HG02623 (cell line): ENCODE data around the gene CIB4.

Source experiments
- ATAC-seq: cut with Tn5 transposase; IDR thresholded peaks from one replicate; pipeline ENCODE4 v1.9.1; 2021; ENCODE audit warnings: moderate library complexity; ENCODE audit not compliant: unreplicated experiment

The CIB4 gene

DNA sequence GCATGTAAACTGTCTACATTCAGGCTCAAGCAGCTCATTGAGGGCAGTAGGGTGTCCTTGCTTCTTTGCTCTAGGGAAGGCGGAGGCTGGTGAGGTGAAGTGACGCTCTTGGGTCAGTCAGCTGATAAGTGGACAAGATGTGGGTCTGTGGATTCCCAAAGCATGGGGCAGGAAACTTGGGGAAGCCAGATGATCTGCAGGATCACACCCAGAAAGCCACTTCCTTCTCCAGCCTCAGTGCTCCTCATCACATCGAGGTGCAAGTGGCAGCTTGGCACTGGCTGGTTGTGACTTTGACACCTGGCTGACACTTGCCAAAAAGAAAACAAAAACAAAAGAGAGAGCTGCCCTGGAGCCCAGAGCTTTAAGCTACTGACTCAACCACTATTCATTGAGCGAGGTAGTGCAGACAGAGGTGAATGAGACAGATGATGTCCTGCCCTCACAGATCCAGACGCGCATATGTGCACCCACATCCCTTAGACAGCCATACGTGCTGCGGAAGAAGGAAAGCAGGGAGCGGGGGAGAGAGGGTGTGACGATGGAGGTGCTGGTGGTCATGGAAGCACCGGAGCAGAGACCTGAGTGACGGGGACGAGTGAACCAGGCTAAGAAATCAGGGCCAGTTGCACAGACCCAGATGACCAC is 3.1 kb upstream of the CIB4 start:
- no peak for ATAC-seq

DNA sequence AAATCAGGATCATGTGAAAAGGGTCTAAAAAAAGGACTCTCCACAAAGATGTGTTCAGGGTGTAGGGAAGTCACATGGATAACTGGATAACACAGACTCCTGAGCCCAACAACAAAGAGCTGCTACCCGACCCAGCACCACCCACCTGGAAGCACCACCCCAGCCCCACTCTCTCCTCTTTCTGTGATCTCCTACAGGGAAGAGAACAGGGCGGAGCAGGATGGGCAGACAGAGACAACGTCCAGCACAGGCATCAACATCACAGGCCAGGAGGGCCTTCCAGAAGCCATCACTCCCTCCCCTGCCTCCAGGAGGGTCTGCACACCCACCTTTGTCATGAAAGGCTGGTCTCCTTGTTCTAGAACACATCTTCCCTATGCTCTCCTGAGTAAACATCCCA is 1.3 kb upstream of the CIB4 start:
- no peak for ATAC-seq

DNA sequence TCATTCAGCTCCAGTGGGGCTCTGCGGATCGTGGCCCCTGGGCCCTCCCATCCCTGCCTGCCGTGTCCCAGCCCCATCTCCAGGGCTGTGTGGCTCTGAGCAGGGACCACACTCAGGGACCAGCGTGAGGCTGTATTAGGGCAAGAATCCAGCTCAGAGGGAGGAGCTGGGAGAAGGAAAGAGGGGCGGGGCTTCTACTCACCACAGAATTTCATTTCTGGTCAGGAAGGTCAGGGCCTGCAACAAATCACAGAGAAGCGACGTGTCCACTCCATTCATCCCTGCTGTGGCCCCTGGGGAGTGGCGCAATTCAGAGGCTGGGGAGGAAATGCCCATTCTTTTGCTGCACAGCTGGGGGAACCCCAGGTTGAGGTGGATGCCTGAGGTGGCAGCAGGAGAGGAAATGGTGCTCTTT is 828 bp downstream of the CIB4 start:
- ATAC-seq, result no peak

DNA sequence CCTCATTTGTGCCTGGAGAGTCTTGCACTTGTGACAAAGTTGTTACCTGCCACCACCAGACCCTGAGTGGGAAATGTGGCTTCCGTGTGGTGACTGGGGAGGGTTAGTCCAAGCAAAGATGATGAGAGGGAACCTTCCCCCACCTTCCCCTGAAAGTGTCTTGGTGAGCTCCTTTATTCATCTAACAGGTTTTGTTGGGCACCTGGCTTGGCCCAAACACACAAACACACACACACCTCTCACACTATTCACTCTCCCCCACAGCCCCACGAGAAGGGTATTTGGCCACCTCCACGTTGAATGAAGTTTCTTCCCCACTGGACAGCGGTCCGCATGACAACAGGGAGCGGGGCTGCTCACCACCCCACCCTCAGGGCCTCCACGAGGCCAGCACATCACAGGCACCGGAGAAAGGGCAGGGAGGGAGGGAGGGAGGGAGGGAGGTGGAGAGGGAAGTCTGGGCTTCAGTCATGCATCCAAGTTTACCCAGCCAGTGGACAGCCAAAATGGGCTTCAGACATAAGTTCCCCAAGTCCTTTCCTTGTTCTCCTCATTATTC is 1.4 kb downstream of the CIB4 start:
- no peak for ATAC-seq

DNA sequence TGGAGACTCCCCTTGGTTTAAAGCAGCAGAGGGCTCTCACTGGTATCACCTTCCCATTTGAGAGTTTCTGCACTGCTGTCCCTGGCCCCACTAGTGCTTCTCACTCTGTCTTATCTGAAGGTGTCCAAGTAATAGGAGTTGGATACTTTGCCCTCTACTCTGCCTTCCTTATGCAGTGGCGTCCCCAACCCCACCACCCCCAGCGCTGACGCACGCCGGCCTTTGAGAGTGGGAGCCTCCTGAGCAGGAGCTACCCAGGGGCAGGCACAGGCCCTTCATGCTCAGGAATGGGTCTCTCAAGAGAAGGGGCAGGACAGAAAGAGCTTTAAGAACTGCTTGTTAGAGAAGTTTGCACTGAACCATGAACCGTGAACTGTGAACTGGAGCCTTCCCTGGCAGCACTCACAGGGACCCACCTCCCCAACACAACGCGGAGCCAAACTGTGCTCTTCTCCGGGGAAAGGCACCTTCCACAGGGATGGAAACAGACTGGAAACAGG is 3.3 kb downstream of the CIB4 start:
- ATAC-seq, result no peak

DNA sequence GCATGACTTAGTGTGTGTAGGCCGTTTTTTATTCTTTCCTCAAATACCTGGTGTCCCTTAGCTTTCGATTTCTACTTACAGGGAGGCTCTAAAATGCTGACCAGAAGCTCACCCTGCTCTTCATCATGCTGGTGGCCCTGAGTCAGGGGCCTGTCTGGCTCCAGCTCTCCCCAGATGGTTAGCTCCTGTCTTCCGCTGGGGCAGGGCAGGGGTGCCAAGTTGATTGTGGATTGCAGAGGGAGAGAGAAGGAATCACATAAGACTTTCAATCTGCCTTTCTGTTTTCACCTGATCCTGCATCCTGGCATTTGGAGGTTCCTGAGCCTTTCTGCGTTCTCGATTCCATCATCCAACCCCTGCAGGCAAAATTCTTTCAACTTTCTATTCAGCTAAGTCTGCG is 4.2 kb downstream of the CIB4 start:
- ATAC-seq, result no peak

DNA sequence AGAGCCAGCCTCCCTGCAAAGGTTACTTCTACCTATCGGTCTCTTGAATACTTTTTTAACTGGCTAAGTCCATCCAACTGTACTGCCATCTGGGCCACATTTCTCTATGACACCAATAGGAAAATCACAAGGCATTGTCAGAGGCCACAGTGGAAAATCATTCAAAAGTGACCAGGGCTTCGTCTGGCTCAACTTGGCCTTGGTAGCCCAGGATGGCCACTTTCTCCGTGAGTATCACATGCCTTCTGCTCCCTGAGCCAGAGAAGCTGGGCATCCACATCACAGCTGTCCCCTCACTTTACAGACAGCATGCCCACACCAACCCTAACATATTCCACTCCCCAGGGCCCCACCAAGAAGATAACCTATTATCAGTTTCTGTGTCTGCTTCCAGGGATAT is 5.8 kb downstream of the CIB4 start:
- ATAC-seq, result no peak

DNA sequence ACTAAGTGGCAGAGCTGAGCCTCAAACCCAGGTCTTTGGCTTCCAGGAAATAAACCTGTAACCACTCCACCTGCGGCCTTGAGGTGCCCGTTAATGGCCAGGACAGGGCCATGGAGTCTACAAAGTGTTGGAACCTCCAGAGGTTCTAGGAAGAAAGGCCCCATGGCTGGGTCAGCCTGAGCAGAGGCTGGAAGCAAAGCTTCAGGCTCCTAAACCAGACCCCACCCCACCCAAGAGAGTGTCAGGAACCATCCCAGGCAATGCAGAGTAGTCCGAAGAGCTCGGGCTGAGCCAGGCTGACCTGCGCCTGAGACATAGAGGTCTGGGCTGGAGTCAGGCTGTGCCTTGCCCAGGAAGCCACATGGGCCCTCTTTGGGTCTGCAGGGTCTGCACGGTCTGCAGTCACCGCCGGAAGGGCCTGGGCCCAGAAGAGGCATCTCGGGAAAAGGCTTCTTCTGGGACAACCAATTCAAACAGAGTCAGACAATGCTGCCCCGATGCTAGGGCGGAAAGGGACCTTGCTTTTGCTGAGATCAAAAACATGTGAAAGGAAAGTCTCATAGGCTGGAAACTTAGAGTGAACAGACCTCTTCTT is 6.4 kb downstream of the CIB4 start:
- ATAC-seq, result no peak

DNA sequence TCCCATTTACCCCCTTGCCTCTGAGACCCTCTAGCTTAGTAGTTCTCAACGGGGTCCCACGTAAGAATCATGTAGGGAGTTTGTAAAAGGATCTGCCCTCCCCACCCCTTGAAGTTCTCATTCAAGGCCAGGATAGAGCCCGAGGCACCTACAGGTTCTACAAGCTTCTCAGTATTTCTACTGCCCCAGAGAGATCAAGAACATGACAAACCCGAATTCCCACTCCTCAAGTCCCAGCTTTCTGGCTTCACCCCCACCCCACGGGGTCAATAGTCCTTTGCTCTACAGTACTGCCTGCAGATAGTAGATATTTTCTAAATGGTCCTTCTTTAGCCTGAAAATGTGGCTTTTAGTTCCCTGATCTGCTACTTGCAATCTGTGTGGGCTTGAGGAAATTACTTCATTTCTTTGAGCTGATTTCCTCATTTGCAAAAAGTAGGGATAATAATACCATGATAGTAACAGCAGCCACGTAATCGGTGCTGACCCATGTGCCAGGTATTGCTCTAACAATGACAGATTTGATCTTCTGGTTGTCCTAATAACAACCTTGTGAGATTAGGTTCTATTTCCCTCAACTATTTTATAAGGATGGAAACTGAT is 7.1 kb downstream of the CIB4 start:
- no peak for ATAC-seq

DNA sequence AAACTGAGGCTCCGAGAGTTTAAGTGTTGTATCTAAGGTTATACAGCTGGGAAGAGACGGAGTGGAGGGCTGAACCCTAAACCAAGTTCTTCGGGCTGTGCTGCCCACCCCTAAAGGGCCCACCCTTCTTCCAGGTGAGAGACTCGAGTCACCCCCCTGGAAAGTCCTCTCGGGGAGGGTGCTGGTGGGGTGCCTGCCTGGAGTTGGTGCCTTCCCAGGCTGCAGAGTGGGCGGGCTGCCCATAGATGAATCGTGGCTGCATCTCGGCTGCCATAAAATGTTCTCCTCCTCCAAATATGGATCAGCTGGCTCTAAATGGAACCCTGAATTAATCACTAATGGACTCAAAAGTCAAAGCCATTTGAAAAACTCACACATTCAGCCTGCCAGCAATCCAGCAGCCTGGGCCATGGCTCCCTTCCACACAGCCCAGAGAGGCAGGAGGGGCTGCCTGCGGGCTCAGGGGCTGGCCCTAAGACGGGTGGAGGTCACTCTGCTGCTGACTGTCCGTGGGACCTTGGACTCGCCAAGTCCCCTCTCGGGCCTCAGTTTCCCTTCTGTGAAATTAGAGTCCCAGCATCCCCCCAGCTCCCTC is 7.7 kb downstream of the CIB4 start:
- no peak for ATAC-seq

DNA sequence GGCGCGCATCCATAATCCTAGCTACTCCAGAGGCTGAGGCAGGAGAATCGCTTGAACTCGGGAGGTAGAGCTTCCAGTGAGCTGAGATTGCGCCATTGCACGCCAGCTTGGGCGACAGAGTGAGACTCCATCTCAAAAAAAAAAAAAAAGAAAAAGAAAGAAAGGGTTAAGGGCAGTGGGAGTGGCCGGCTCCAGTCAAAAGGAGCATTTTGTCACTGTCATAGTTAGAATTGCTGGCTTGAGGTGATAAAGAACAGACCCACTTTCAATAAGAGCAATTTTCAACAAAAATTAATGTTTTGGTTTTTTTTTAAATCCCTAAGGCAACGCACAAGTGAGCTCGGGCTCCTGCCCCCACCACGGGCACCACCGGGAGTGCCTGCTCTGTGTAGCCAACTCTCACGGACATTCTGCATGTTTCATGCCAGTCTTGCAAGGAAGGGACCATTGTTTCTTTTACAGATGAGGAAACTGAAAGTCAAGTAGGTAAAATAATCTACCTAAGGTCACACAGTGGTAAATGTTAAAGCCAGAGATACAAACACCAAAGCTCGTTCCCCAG is 8.5 kb downstream of the CIB4 start:
- no peak for ATAC-seq

DNA sequence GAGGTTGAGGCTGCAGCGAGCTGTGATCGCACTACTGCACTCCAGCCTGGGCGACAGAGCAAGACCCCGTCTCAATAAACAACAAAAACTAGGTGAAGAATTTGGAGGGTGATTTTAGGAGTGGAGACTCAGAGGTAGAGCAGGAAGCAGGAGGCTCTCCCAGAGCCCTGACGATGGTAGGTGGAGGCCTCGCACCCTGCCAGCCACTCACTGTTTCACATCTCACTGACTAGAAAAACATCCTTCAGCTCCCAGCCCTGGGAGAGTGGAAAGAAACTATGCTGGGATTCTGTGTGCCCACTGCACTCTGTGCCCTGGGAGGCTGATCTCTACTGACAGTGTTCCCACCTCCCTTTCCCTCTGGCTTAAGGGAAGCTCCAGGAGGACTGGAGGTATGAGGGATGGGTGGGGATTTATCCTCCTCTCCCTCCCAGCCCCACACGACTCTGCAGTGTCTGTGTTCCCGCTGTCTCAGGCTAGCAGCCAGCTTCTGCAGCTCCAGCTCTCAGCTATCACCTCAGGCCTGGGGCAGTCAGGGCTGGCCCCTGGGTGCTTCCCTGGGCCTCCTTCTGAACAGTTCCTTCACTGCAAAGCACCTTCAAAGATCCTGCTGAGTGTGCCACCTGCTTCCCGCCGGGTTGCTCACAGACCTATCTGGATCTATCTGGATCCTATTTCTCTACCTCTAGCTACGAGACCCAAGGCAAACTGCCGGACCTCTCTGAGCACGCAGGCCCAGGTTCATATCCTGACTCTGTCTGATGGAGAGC is 9.6 kb downstream of the CIB4 start:
- no peak for ATAC-seq

DNA sequence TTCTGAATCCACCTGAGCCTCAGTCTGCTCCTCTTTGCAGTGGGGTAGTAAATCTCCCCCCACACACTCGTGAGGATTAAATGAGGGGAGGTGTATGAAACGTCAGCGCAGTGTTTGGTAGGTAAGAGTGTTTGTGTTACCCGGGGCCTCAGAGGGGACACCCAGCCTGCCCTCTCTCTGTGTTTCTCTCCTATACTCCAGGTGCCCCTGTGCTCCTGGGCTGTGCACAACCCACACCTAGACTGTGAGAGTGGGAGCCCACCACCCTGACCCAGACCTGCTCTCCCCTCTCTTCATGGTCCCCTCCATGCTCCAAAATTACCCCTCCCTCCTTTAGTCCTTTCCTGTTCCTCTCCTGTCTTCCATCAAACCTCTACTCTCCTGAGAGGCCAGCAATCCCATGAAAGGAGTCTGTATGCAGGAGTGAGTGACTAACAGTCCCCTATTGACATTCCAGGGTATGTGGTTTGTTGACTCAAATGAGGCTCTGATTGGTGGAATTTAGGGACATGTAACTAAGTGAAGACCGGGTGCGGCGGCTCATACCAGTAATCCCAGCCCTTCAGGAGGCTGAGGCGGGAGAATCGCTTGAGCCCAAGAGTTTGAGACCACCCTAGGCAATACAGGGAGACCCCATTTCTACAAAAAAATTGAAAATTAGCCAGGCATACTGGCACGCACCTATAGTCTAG is 10.4 kb downstream of the CIB4 start:
- no peak for ATAC-seq

DNA sequence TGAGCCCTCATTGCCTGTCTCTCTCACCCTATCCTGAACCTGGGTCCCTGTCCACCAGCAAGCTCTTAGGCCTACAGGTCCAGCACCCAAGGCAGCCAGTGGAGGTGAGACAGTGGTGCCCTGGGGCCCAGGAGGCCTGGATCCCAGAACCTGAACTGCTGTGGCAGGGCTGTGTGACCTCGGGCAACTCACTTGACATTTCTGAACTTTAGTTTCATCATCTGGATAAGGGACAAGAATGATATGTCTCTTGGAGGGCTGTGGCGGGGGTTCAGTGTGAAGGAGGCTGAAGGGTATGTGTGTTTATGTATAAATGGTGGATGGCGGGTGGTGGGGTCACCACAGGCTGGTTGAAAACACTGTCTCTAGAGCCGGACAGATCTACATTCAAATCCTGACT is 10.9 kb downstream of the CIB4 start:
- no peak for ATAC-seq

DNA sequence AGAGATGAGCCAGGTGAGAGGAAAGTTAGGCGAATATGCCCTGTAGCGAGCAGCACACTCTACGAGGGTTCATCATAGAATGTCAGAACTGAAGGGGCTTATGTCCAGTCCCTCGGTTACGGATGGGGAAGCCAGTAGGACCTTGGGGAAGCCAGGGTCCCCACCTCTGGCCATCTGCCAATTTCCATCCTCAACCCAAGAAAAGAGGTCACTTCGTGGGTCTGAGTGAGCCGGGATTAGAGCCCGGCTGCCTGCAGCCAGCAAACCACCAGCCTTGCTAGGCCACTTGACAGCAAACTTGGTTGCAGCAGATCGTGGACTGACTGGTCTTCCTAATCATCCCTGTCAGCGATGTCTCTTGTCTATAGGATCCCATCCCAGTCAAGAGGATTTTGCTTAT is 11.4 kb downstream of the CIB4 start:
- ATAC-seq, result no peak

DNA sequence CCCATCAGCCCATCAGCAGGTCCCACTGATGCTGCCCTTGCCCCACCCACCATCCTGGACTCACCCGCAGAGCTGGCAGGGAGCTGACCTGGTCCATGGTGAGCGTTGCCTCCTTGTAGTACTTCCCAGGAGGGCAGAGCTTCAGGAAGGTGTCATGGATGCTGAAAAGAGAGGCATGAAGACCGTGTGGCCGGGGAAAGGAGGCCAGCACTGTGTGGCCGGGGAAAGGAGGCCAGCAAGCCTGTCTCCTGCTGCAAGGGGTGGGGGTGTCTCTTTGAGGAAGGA is 11.9 kb downstream of the CIB4 start:
- no peak for ATAC-seq

DNA sequence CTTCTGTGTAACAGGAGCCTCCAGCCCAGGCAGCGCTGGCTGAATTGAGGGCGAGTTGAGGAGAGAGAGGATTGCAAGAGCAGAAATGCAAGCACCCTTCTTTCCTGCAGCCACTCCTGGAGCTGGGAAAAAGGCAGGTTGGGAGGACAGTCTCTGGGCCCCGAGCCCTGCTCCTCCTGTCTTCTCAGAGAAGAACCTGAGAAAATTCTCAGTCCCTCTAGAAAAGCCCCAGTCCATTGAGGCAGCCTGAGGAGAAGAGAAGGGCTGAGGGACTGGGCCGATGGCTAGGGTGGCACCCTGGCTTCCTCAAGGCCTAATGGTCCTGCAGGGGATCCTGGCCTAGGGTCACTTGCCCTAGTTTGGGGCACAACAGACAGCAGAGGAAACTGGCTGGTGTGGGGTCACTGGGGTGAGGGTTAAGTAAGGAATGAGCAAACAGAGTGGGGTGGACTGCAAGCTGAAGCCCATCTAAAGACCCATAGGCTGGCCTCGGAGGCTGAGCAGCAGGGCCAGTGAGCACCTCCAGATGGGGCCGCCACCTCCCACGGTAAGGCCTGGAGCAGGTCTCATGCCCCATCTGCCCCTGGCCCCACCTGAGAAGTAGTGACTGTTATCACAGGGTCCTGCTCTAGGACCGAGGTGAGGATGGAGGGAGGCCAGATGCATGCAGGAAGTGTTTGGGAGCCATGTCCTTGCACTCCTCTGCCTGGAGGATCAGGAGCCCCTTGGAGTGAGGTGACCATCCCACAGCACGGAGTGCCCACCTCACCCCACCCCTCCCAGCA is 12.4 kb downstream of the CIB4 start:
- ATAC-seq, result no peak

DNA sequence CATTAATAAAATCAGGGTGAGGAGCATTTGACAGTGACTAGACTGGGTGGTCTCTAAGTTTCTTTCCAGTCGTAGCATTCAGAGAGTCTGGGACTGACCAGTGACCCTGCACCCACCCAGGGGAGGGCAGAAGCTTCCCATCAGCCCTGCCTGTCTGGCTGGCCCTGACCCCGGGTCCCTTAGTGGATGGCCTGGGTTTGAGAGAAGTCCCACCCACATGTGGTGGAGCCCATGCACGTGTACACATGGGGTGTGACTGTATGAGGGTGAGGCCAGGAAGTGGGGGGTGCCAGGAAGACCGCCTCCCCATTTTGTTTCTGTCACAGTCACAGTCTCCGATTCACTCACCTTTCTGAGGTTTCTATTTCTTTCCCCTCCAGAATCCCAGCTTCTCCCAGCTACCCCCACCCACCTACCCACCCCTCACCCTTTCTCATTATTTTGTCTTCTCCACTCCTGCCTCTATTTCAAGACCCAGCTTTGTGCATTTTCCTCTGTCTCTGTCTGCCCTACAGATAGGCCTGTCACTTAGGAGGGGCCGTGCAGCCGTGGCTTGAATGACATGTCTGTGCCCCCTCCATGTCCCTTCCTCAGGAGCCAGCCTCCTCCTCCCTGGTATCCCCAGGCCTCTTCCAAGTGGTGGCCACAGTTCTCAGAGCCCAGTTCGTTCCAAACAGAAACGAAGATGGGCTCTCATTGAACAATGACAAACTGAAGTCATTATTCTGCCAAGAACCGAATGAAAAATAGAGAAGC is 13.6 kb downstream of the CIB4 start:
- ATAC-seq, result no peak

DNA sequence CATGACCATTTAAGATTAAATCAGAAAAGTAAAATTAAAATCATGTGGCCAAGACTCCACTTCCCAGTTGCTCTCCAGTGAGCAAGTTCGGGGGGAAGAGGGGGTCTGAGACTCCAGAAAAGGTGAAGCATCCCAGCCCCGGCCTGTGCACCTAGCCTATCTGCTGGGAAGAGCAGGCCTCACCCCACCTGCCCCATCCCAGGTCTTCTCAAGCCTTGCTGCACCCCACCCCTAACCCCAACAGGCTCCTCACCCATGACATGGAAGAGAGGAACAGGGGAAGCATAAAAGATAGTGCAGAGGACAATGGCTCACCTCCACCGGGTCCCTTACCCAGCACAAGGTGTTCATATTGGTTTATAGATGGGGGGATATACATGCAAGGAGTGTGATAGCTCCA is 14.6 kb downstream of the CIB4 start:
- no peak for ATAC-seq
